Measurements from ENCODE around the gene EEPD1. TPM values are rescaled to one million over a fixed set of nuclear protein-coding genes. Genes with fewer than 3 reads are reported as not detected.
A peak's percentile ranks its signal among the peaks of the same experiment; 100 is the strongest.

The EEPD1 gene
- total and polyA plus RNA-seq, 4 donors, result 2.3 to 12.3 (median 7.1) TPM

- TF ChIP-seq ZBTB33 (IDR thresholded peaks at IDR 0.05) (no peak), TAF1 (conservative IDR thresholded peaks at IDR 0.05) (no peak), JUND (IDR thresholded peaks at IDR 0.05) (no peak), RXRA (IDR thresholded peaks at IDR 0.05) (no peak), FOXA2 (IDR thresholded peaks at IDR 0.05) (no peak)
Measured at GRCh38 chr7:36204929-36205635, 52.0 kb downstream of the EEPD1 start (continued).

GRCh38 chr7:36205803-36206202 lies 52.7 kb downstream of the EEPD1 start:
- H3K4me1 ChIP-seq (ENCODE audit: control insufficient read depth in 4 of 4, insufficient read depth in 4 of 4, low read length in 3 of 4), result peaks cover 12 to 49% (median 25%) of the 10 kb centered on the region in 4 donors
- no peaks in the 10 kb centered on the region for H3K9me3 ChIP-seq (ENCODE audit: control insufficient read depth in 4 of 4, low read length in 3 of 4)
- H3K27me3 ChIP-seq (ENCODE audit: control insufficient read depth in 4 of 4, insufficient read depth in 4 of 4, low read length in 3 of 4), result no peaks in the 10 kb centered on the region
- H3K4me3 ChIP-seq (ENCODE audit: low read depth in 1 of 3, low read length in 3 of 3), result no peak overlapping the region
- no peak overlapping the region for H3K9ac ChIP-seq (ENCODE audit: low read depth in 1 of 2, low read length in 2 of 2)
- peak overlapping the region; percentile 14 to 35 for H3K27ac ChIP-seq (ENCODE audit: low read depth in 1 of 2, low read length in 2 of 2)
- TF ChIP-seq RXRA (IDR thresholded peaks at IDR 0.05), result peak; percentile 89 to 97
- no peak for TF ChIP-seq ATF3 (IDR thresholded peaks at IDR 0.05)
- TF ChIP-seq MAX (IDR thresholded peaks at IDR 0.05), result peak; percentile 71
- peak in 1 of 2 donors; percentile 18 for TF ChIP-seq GABPA (IDR thresholded peaks at IDR 0.05 in 1 of 2, conservative IDR thresholded peaks at IDR 0.05 in 1 of 2)
- peak; percentile 58 to 65 for TF ChIP-seq RAD21 (IDR thresholded peaks at IDR 0.05)
- peak; percentile 60 for TF ChIP-seq SP1 (IDR thresholded peaks at IDR 0.05)
- no peak for TF ChIP-seq NR2F2 (IDR thresholded peaks at IDR 0.05)
- peak; percentile 53 for TF ChIP-seq REST (IDR thresholded peaks at IDR 0.05)
- peak; percentile 22 for TF ChIP-seq ZBTB33 (IDR thresholded peaks at IDR 0.05)
- no peak for TF ChIP-seq CTCF (IDR thresholded peaks at IDR 0.05; ENCODE audit: low read depth, low read length, missing input control)
- peak; percentile 34 for TF ChIP-seq HNF4G (IDR thresholded peaks at IDR 0.05)
- TF ChIP-seq EGR1 (IDR thresholded peaks at IDR 0.05; ENCODE audit: low read depth in 2 of 2), result no peak
- peak; percentile 76 for TF ChIP-seq YY1 (IDR thresholded peaks at IDR 0.05)
- TF ChIP-seq JUND (IDR thresholded peaks at IDR 0.05), result peak in 1 of 2 donors; percentile 70
- peak; percentile 73 to 89 for TF ChIP-seq HNF4A (conservative IDR thresholded peaks at IDR 0.05)
- H3K36me3 ChIP-seq (ENCODE audit: control insufficient read depth in 4 of 4, insufficient read depth in 3 of 4, low read depth in 1 of 4, low read length in 3 of 4), result no peaks in the 10 kb centered on the region
- no peak for DNase-seq (ENCODE audit: low spot score)
- 48% methylated on average over 6 of the region's 6 CpGs for WGBS

Data from liver (tissue), 9 donors.